GM12872 (cell line): Measurements from ENCODE around the gene ARPC2.

Experiments used
- CTCF ChIP-seq: IDR thresholded peaks from 3 replicates; pipeline ENCODE4 v1.5.1; 2011; ENCODE audit warnings: low read depth, mild to moderate bottlenecking, low read length, moderate library complexity; ENCODE audit not compliant: insufficient read depth

The ARPC2 gene

GRCh38 chr2:218266316-218266979 is 49.5 kb downstream of the ARPC2 start:
- no peak for TF ChIP-seq CTCF

- TF ChIP-seq CTCF, result no peak
These were observed 50.3 kb downstream of the ARPC2 start for GRCh38 chr2:218267259-218267658.

- TF ChIP-seq CTCF, result no peak
These were observed 53.1 kb downstream of the ARPC2 start, which contains the start of the genes AAMP and PNKD for GRCh38 chr2:218269900-218270720. AAMP (minus strand) TSS chr2:218270137; CDS start chr2:218270086, 51 bp downstream. PNKD (plus strand) TSS chr2:218270519; CDS start chr2:218270536, 17 bp downstream.

- TF ChIP-seq CTCF, result no peak
These were observed 53.9 kb downstream of the ARPC2 start for GRCh38 chr2:218270721-218271486.

GRCh38 chr2:218271487-218271797 is 54.5 kb downstream of the ARPC2 start:
- TF ChIP-seq CTCF, result no peak

- TF ChIP-seq CTCF, result no peak
These were observed 55.0 kb downstream of the ARPC2 start for GRCh38 chr2:218271865-218272530.
